HG03108 (cell line): ENCODE data around the gene CYP2S1.
"Not testable (repeated sequence)": the region's sequence is repeated elsewhere in the genome, so short reads cannot be mapped to it uniquely, and the experiment has no call there.

Experiments used
- ATAC-seq: cut with Tn5 transposase; IDR thresholded peaks from one replicate; pipeline ENCODE4 v1.9.1; 2021; ENCODE audit warnings: moderate library complexity; ENCODE audit not compliant: unreplicated experiment

Gene CYP2S1

GRCh38 chr19:41192574-41193429, at the start of gene CYP2S1:
TSS of gene CYP2S1 (plus strand) at chr19:41193219. CDS start at chr19:41193265, 46 bp downstream.
- no peak for ATAC-seq

- no peak for ATAC-seq
Observed at GRCh38 chr19:41144403-41144802, 48.6 kb upstream of the CYP2S1 start.

GRCh38 chr19:41149831-41150230, 43.2 kb upstream of the CYP2S1 start:
- ATAC-seq, result no peak

GRCh38 chr19:41150986-41151385, 42.0 kb upstream of the CYP2S1 start:
- ATAC-seq, result not testable (repeated sequence)

GRCh38 chr19:41154060-41154459, 39.0 kb upstream of the CYP2S1 start:
- no peak for ATAC-seq

- no peak for ATAC-seq
Observed at GRCh38 chr19:41156207-41156606, 36.8 kb upstream of the CYP2S1 start.

GRCh38 chr19:41159881-41160280, 33.1 kb upstream of the CYP2S1 start:
- ATAC-seq, result no peak

GRCh38 chr19:41161903-41162302, 31.1 kb upstream of the CYP2S1 start:
- no peak for ATAC-seq

- no peak for ATAC-seq
Observed at GRCh38 chr19:41166944-41167804, 25.8 kb upstream of the CYP2S1 start.

- no peak for ATAC-seq
Observed at GRCh38 chr19:41172297-41173164, 20.5 kb upstream of the CYP2S1 start.

GRCh38 chr19:41174297-41174928, 18.6 kb upstream of the CYP2S1 start:
- no peak for ATAC-seq

GRCh38 chr19:41175801-41176777, 16.9 kb upstream of the CYP2S1 start:
- ATAC-seq, result no peak

- not testable (repeated sequence) for ATAC-seq
Observed at GRCh38 chr19:41180173-41180572, 12.8 kb upstream of the CYP2S1 start.

GRCh38 chr19:41186971-41187883, 5.8 kb upstream of the CYP2S1 start:
- no peak for ATAC-seq

- ATAC-seq, result no peak
Observed at GRCh38 chr19:41187884-41188279, 5.1 kb upstream of the CYP2S1 start.

- no peak for ATAC-seq
Observed at GRCh38 chr19:41189425-41190065, 3.5 kb upstream of the CYP2S1 start.

GRCh38 chr19:41193430-41194156, 574 bp downstream of the CYP2S1 start:
- no peak for ATAC-seq
